B cell (primary cell): Measurements from ENCODE around the gene GANAB. TPM values are rescaled to one million over a fixed set of nuclear protein-coding genes. Genes with fewer than 3 reads are reported as not detected.
"Not testable (repeated sequence)": the region's sequence is repeated elsewhere in the genome, so short reads cannot be mapped to it uniquely, and the experiment has no call there.

Source experiments
- ATAC-seq: fragments of 200-7000 bp; cut with Tn5 transposase; one replicate; pipeline ENCODE4 v1.10.0; 2021; ENCODE audit warnings: low read depth, mild to moderate bottlenecking, moderate number of reproducible peaks, moderate library complexity
- CTCF ChIA-PET: fragments of 350-600 bp; sonication (Branson Sonifier 250); formaldehyde crosslinking; loops from one replicate; lab custom pipeline; 2021; ENCODE audit warnings: antibody characterized with exemption, inconsistent platforms; lab: Charles Lee
- POLR2A ChIA-PET: fragments of 350-600 bp; sonication (Branson Sonifier 250); formaldehyde crosslinking; loops from one replicate; lab custom pipeline; 2021; ENCODE audit warnings: antibody characterized with exemption; lab: Charles Lee
- DNase-seq: peaks from one replicate; pipeline ENCODE4 v3.0.0; 2013
- H2AFZ ChIP-seq: 2 replicates; pipeline ENCODE4 v1.6.1; 2012; ENCODE audit warnings: mild to moderate bottlenecking, low read depth, low read length; ENCODE audit not compliant: insufficient read depth, poor library complexity, severe bottlenecking
- H3K27ac ChIP-seq, 2 donors: 1 replicate in 1 of 2; 2 replicates in 1 of 2; pipeline ENCODE4 v1.5.1; 2012 to 2013; ENCODE audit warnings: low read length in 2 of 2, mild to moderate bottlenecking in 2 of 2, moderate library complexity in 1 of 2
- H3K27me3 ChIP-seq, 4 experiments: fragments of 200-600 bp in 1 of 4; sonication (generic) in 1 of 4; replicated peaks in 1 of 4; 1 replicate in 2 of 4; 2 replicates in 2 of 4; pipeline versions ENCODE4 v1.6.1 to v1.7.0; 2013 to 2016; ENCODE audit warnings: low read length in 3 of 4, mild to moderate bottlenecking in 2 of 4, mixed read lengths in 1 of 4, moderate library complexity in 1 of 4; ENCODE audit not compliant: insufficient read depth in 4 of 4, control insufficient read depth in 3 of 4; ENCODE audit errors: control extremely low read depth in 1 of 4
- H3K36me3 ChIP-seq, 2 experiments: replicated peaks in 1 of 2; 1 replicate in 1 of 2; 2 replicates in 1 of 2; pipeline versions ENCODE4 v1.6.1 to v1.7.1; 2013; ENCODE audit warnings: low read length in 1 of 2; ENCODE audit not compliant: insufficient read depth in 2 of 2, control insufficient read depth in 1 of 2; ENCODE audit errors: control extremely low read depth in 1 of 2, extremely low read depth in 1 of 2
- H3K4me1 ChIP-seq, 2 donors: fragments of 200-600 bp in 1 of 2; sonication (generic) in 1 of 2; 1 replicate in 1 of 2; 2 replicates in 1 of 2; pipeline versions ENCODE4 v1.5.1 to v1.6.1; 2013 to 2017; ENCODE audit warnings: low read length in 2 of 2; ENCODE audit not compliant: control insufficient read depth in 2 of 2, insufficient read depth in 2 of 2
- H3K4me2 ChIP-seq: replicated peaks from 2 replicates; pipeline ENCODE3; 2012; ENCODE audit warnings: mild to moderate bottlenecking, low read depth, low read length; ENCODE audit not compliant: poor library complexity, severe bottlenecking
- H3K4me3 ChIP-seq, 5 experiments: fragments of 200-600 bp in 1 of 5; sonication (generic) in 1 of 5; 1 replicate in 3 of 5; 2 replicates in 2 of 5; pipeline versions ENCODE4 v1.5.1 to v1.7.0; 2011 to 2016; ENCODE audit warnings: low read length in 4 of 5, mild to moderate bottlenecking in 4 of 5, low read depth in 2 of 5, control low read depth in 1 of 5, moderate library complexity in 1 of 5; ENCODE audit not compliant: insufficient read depth in 1 of 5; ENCODE audit errors: control extremely low read depth in 1 of 5, extremely low read depth in 1 of 5
- H3K79me2 ChIP-seq: fragments of 200-600 bp; sonication (generic); one replicate; pipeline ENCODE4 v1.6.0; 2016; ENCODE audit warnings: low read length; ENCODE audit not compliant: control insufficient read depth, insufficient read depth
- H3K9ac ChIP-seq: fragments of 200-600 bp; sonication (generic); 2 replicates; pipeline ENCODE4 v1.6.1; 2017; ENCODE audit warnings: mild to moderate bottlenecking, low read length, moderate library complexity
- H3K9me3 ChIP-seq, 3 donors: one replicate each; pipeline versions ENCODE4 v1.6.1 to v1.7.1; 2013; ENCODE audit warnings: low read length in 2 of 3; ENCODE audit not compliant: control insufficient read depth in 2 of 3, insufficient read depth in 1 of 3; ENCODE audit errors: control extremely low read depth in 1 of 3
- H4K20me1 ChIP-seq: 2 replicates; pipeline ENCODE4 v1.6.0; 2012; ENCODE audit warnings: mild to moderate bottlenecking, low read length; ENCODE audit not compliant: insufficient read depth, control insufficient read depth, poor library complexity, severe bottlenecking
- H3K27ac Mint-ChIP-seq: one replicate; pipeline ENCODE4 v1.8.0; 2021; ENCODE audit warnings: mixed read lengths
- H3K27me3 Mint-ChIP-seq: one replicate; pipeline ENCODE4 v1.8.0; 2021; ENCODE audit warnings: mixed read lengths
- H3K4me1 Mint-ChIP-seq: one replicate; pipeline ENCODE4 v1.8.0; 2021; ENCODE audit warnings: mixed read lengths
- H3K4me3 Mint-ChIP-seq: one replicate; pipeline ENCODE4 v1.8.0; 2021; ENCODE audit warnings: mixed read lengths
- H3K9me3 Mint-ChIP-seq: one replicate; pipeline ENCODE4 v1.8.0; 2022; ENCODE audit warnings: mixed read lengths; ENCODE audit not compliant: insufficient read depth
- CTCF ChIP-seq: fragments of 200-600 bp; IDR thresholded peaks from one replicate; pipeline ENCODE4 v1.8.0; 2022; ENCODE audit warnings: antibody characterized with exemption, mild to moderate bottlenecking
- EZH2 ChIP-seq: IDR thresholded peaks from 2 replicates; pipeline ENCODE4 v1.6.1; 2012; ENCODE audit warnings: borderline replicate concordance, low read depth, mild to moderate bottlenecking, moderate library complexity, low read length; ENCODE audit not compliant: insufficient read depth, poor library complexity, severe bottlenecking
- WGBS: methylation state at CpG from one replicate; pipeline ENCODE4 v1.1.5; 2013; ENCODE audit warnings: missing lambda C conversion rate; ENCODE audit not compliant: insufficient coverage; 5-methylcytosine and 5-hydroxymethylcytosine counted together
- intact Hi-C: fragments of 100-400 bp; cut with micrococcal nuclease; formaldehyde crosslinking; loops from one replicate; pipeline ENCODE4 v1.10.0; 2022
- polyA plus RNA-seq: library from polyadenylated mRNA; depleted of rRNA; stranded (reverse); fragments of >200 nt; gene quantifications from 2 replicates; pipeline ENCODE4 v1.2.3, GENCODE V29; 2012
- total RNA-seq, 2 donors: library from RNA; stranded (reverse); fragments of 120-200 nt in 1 of 2; gene quantifications; 1 replicate in 1 of 2; 2 replicates in 1 of 2; pipeline versions ENCODE4 v1.2.3 to v1.2.4, GENCODE V29; 2013 to 2022

Gene GANAB
- total and polyA plus RNA-seq, 2 donors (not counting 1 experiment from before 2014, with no cell fraction given) = 98.7 to 204 TPM

- Histone ChIP-seq H3K36me3 (peaks cover 0 to 24% of the 10 kb centered on the region in 2 experiments), H3K79me2 (peaks cover 35% of the 10 kb centered on the region), H3K4me2 (peak overlapping the region; percentile 85), H2AFZ (peak overlapping the region; percentile 99), H3K4me3 (peak overlapping the region; percentile 74 to 90 (median 83)), H4K20me1 (peaks cover 2% of the 10 kb centered on the region), H3K27ac (peak overlapping the region; percentile 68 to 89), H3K9me3 (no peaks in the 10 kb centered on the region), H3K9ac (peak overlapping the region; percentile 88), H3K4me1 (peaks cover 14 to 18% of the 10 kb centered on the region in 2 donors), H3K27me3 (no peaks in the 10 kb centered on the region)
- Mint-ChIP-seq H3K9me3 (no peaks in the 10 kb centered on the region), H3K4me3 (peak overlapping the region; percentile 94), H3K4me1 (peaks cover 22% of the 10 kb centered on the region), H3K27me3 (no peaks in the 10 kb centered on the region), H3K27ac (peak overlapping the region; percentile 97)
- intact Hi-C loops = loop anchor here (1.0 to 2.0 kb wide), 8 partner anchors 13 to 102 kb away; partner anchors contain the start of genes C11orf98, CSKMT, TTC9C and UBXN1
- POLR2A ChIA-PET = interaction anchor here (0.6 to 4.6 kb wide), 15 partner anchors 12 to 298 kb away, joined by 3 to 62 read pairs (median 4); partner anchors contain the start of genes B3GAT3, C11orf98, CSKMT and EEF1G
- no peak for TF ChIP-seq EZH2
- TF ChIP-seq CTCF = no peak
- ATAC-seq (no peak), DNase-seq (no peak)
- 20% methylated on average over 10 of the region's 16 CpGs for WGBS
- CTCF ChIA-PET = interaction anchor here (0.6 to 1.3 kb wide), 9 partner anchors 13 to 60 kb away, joined by 3 to 12 read pairs (median 4); partner anchors contain the start of genes C11orf98, CSKMT, LBHD1 and MTA2
These were observed 6.0 kb upstream of the GANAB start for GRCh38 chr11:62652161-62653006.

GRCh38 chr11:62650283-62650682 is 3.9 kb upstream of the GANAB start:
- H3K4me3 ChIP-seq, H4K20me1 ChIP-seq, H3K9ac ChIP-seq, DNase-seq, H3K4me2 ChIP-seq, H3K9me3 Mint-ChIP-seq, ATAC-seq, H3K27ac ChIP-seq, H2AFZ ChIP-seq, H3K4me3 Mint-ChIP-seq, intact Hi-C loops, H3K9me3 ChIP-seq, H3K27ac Mint-ChIP-seq, H3K27me3 Mint-ChIP-seq, H3K27me3 ChIP-seq: not testable (repeated sequence)
- peaks cover 0 to 25% of the 10 kb centered on the region in 2 experiments for H3K36me3 ChIP-seq
- peaks cover 23 to 32% of the 10 kb centered on the region in 2 donors for H3K4me1 ChIP-seq
- 95% methylated on average over 12 of the region's 12 CpGs for WGBS
- peaks cover 53% of the 10 kb centered on the region for H3K79me2 ChIP-seq
- CTCF ChIA-PET = interaction anchor here (1.2 to 2.0 kb wide), 2 partner anchors 15 to 57 kb away, joined by 3 to 8 read pairs; partner anchors contain the start of genes C11orf98 and CSKMT
- peaks cover 33% of the 10 kb centered on the region for H3K4me1 Mint-ChIP-seq
- POLR2A ChIA-PET = interaction anchor here (0.7 kb wide), 1 partner anchor 15 kb away, joined by 3 read pairs; the partner anchor contains the start of genes C11orf98 and CSKMT
